ENCODE measurements around the gene DNM3.

Gene DNM3

DNA sequence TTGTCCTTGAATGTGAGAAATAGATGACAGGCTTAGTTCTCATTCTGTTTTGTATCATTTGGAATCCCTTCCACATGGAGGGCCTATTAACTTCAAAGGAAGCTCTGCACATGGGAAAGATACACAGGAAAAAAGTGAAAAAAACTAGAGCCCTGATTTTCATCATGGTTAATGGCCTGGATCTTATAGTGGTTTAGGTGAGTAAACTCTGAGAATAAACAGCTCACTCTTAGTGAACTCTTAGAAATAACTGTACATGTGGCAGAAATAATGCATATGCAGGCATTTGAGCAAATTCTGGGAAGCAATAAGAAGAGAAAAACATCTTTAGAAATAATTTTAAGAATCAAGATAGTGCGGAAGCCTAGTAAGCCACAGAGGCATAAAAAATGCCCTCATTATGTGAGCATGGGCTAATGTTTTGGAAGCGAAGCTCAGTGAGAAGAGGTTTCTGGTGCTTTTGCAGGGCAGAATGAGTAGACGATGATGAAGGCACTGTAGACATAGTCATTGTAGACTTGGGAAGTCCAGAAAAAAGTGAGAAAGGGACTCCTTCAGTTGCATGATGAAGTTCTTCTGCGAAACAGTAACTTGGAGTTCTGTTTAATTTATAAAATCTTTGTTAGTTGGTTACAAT is 279.9 kb downstream of the DNM3 start:
- Histone ChIP-seq H3K9me3 (ENCODE audit: control extremely low read depth in 1 of 5, control insufficient read depth in 4 of 5, insufficient read depth in 2 of 5, low read depth in 1 of 5, low read length in 4 of 5) (no peaks in the 10 kb centered on the region), H3K36me3 (ENCODE audit: control insufficient read depth in 4 of 4, insufficient read depth in 4 of 4, low read length in 3 of 4) (no peaks in the 10 kb centered on the region), H3K27ac (ENCODE audit: insufficient read depth in 1 of 2, low read depth in 1 of 2, low read length in 2 of 2, poor library complexity in 1 of 2, severe bottlenecking in 2 of 2) (no peak overlapping the region), H3K4me1 (ENCODE audit: control extremely low read depth in 1 of 4, control insufficient read depth in 4 of 4, insufficient read depth in 4 of 4, low read length in 3 of 4) (no peaks in the 10 kb centered on the region), H3K27me3 (replicated peaks in 2 of 5; ENCODE audit: control insufficient read depth in 4 of 5, insufficient read depth in 5 of 5, low read length in 4 of 5) (no peaks in the 10 kb centered on the region), H3K4me3 (ENCODE audit: control insufficient read depth in 1 of 7, extremely low read depth in 1 of 7, insufficient read depth in 4 of 7, low read depth in 2 of 7, low read length in 6 of 7) (no peak overlapping the region)
- WGBS (ENCODE audit: insufficient coverage): 100% methylated on average over 4 of the region's 4 CpGs
- POLR2A ChIA-PET: no interaction called here
- no peak for DNase-seq
- CTCF ChIA-PET: interaction anchor here (1.2 to 1.3 kb wide), 2 partner anchors 10 to 11 kb away, joined by 3 read pairs; no protein-coding TSS in a partner anchor

DNA sequence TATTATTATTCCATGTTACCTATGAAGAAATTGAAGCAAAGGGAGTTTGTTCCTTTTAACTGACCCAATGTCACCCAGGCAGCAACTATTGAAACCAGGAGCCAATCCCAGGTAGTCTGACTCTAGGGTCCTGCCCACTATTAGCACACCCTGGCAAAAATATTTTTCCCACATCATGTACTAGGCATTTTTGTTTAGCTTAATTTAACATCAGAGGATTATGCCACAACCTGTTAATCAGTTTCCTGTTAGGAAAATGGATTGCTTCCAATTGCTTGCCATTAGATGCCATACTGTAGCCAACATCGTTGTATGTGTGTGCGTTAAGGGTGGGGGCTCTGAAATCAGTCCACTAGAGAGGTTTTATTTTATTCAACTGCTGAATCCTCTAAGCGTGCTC is 281.1 kb downstream of the DNM3 start:
- no peaks in the 10 kb centered on the region for H3K36me3 ChIP-seq (ENCODE audit: control insufficient read depth in 4 of 4, insufficient read depth in 4 of 4, low read length in 3 of 4)
- no peaks in the 10 kb centered on the region for H3K4me1 ChIP-seq (ENCODE audit: control extremely low read depth in 1 of 4, control insufficient read depth in 4 of 4, insufficient read depth in 4 of 4, low read length in 3 of 4)
- no peak for DNase-seq
- 100% methylated on average over 1 of the region's 3 CpGs for WGBS (ENCODE audit: insufficient coverage)
- no peak overlapping the region for H3K4me3 ChIP-seq (ENCODE audit: control insufficient read depth in 1 of 7, extremely low read depth in 1 of 7, insufficient read depth in 4 of 7, low read depth in 2 of 7, low read length in 6 of 7)
- ChIA-PET POLR2A (no interaction called here), CTCF (interaction anchor here (0.8 kb wide), 1 partner anchor 10 kb away, joined by 3 read pairs; no protein-coding TSS in a partner anchor)
- no peaks in the 10 kb centered on the region for H3K27me3 ChIP-seq (replicated peaks in 2 of 5; ENCODE audit: control insufficient read depth in 4 of 5, insufficient read depth in 5 of 5, low read length in 4 of 5)
- no peaks in the 10 kb centered on the region for H3K9me3 ChIP-seq (ENCODE audit: control extremely low read depth in 1 of 5, control insufficient read depth in 4 of 5, insufficient read depth in 2 of 5, low read depth in 1 of 5, low read length in 4 of 5)
- no peak overlapping the region for H3K27ac ChIP-seq (ENCODE audit: insufficient read depth in 1 of 2, low read depth in 1 of 2, low read length in 2 of 2, poor library complexity in 1 of 2, severe bottlenecking in 2 of 2)

DNA sequence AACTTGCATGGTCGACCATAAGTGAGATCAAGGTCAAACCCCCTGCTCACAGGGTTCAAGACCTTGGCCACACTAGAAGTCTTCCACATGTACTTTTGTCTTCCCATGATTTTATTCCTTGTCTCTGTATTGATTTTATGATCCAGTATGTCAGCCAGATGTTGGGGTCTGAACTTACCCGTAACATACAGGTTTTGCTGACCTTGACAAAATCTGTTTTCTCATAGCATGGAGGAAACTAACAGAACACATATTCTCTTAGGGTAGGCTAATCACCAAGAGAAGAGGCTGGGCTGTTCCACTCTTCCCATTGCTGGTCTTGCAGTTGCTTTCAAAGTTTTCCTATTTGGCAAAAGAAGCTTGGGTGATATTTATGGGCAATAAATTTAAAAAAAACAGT is 284.0 kb downstream of the DNM3 start:
- no peaks in the 10 kb centered on the region for H3K27me3 ChIP-seq (replicated peaks in 2 of 5; ENCODE audit: control insufficient read depth in 4 of 5, insufficient read depth in 5 of 5, low read length in 4 of 5)
- CTCF ChIA-PET: interaction anchor here (0.8 to 2.2 kb wide), 3 partner anchors 14 to 55 kb away, joined by 3 to 6 read pairs (median 6); no protein-coding TSS in a partner anchor
- H3K4me3 ChIP-seq (ENCODE audit: control insufficient read depth in 1 of 7, extremely low read depth in 1 of 7, insufficient read depth in 4 of 7, low read depth in 2 of 7, low read length in 6 of 7): no peak overlapping the region
- no peak overlapping the region for H3K27ac ChIP-seq (ENCODE audit: insufficient read depth in 1 of 2, low read depth in 1 of 2, low read length in 2 of 2, poor library complexity in 1 of 2, severe bottlenecking in 2 of 2)
- H3K36me3 ChIP-seq (ENCODE audit: control insufficient read depth in 4 of 4, insufficient read depth in 4 of 4, low read length in 3 of 4): no peaks in the 10 kb centered on the region
- POLR2A ChIA-PET: no interaction called here
- H3K4me1 ChIP-seq (ENCODE audit: control extremely low read depth in 1 of 4, control insufficient read depth in 4 of 4, insufficient read depth in 4 of 4, low read length in 3 of 4): no peaks in the 10 kb centered on the region
- no peak for DNase-seq
- 100% methylated on average over 2 of the region's 2 CpGs for WGBS (ENCODE audit: insufficient coverage)
- H3K9me3 ChIP-seq (ENCODE audit: control extremely low read depth in 1 of 5, control insufficient read depth in 4 of 5, insufficient read depth in 2 of 5, low read depth in 1 of 5, low read length in 4 of 5): no peaks in the 10 kb centered on the region

DNA sequence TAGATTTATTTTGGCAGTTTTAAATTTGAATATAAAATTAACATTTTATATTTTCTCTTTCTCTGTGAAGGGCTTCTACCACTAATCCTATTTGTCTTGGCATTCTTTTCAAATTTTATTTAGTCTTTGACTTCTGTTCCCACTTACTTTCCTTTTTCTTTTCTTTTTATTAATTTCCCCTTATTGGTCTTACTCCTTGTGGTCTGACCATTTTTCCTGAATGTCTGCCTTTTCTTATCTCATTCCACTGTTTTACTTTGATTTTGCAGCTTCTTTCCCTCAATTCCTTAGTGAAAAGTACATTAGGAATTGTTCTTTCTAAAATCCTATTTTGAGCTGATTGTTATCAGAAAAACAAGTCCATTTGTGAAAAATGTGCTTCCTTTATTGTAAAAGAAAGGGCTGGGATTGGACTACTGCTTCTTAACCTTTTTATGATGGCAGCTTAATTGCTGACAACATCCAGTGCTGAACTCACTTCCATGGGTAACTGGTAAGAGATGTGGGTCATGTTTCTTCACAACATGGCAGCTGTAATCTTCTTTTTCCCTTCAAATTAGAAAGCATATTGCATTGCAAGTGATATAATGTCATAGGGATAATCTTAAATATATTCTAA is 284.6 kb downstream of the DNM3 start:
- no peak overlapping the region for H3K4me3 ChIP-seq (ENCODE audit: control insufficient read depth in 1 of 7, extremely low read depth in 1 of 7, insufficient read depth in 4 of 7, low read depth in 2 of 7, low read length in 6 of 7)
- H3K9me3 ChIP-seq (ENCODE audit: control extremely low read depth in 1 of 5, control insufficient read depth in 4 of 5, insufficient read depth in 2 of 5, low read depth in 1 of 5, low read length in 4 of 5): no peaks in the 10 kb centered on the region
- no peaks in the 10 kb centered on the region for H3K4me1 ChIP-seq (ENCODE audit: control extremely low read depth in 1 of 4, control insufficient read depth in 4 of 4, insufficient read depth in 4 of 4, low read length in 3 of 4)
- H3K27ac ChIP-seq (ENCODE audit: insufficient read depth in 1 of 2, low read depth in 1 of 2, low read length in 2 of 2, poor library complexity in 1 of 2, severe bottlenecking in 2 of 2): no peak overlapping the region
- DNase-seq: no peak
- CTCF ChIA-PET: interaction anchor here (0.6 to 2.2 kb wide), 3 partner anchors 14 to 190 kb away, joined by 4 to 6 read pairs (median 6); no protein-coding TSS in a partner anchor
- POLR2A ChIA-PET: no interaction called here
- H3K36me3 ChIP-seq (ENCODE audit: control insufficient read depth in 4 of 4, insufficient read depth in 4 of 4, low read length in 3 of 4): no peaks in the 10 kb centered on the region
- no peaks in the 10 kb centered on the region for H3K27me3 ChIP-seq (replicated peaks in 2 of 5; ENCODE audit: control insufficient read depth in 4 of 5, insufficient read depth in 5 of 5, low read length in 4 of 5)

DNA sequence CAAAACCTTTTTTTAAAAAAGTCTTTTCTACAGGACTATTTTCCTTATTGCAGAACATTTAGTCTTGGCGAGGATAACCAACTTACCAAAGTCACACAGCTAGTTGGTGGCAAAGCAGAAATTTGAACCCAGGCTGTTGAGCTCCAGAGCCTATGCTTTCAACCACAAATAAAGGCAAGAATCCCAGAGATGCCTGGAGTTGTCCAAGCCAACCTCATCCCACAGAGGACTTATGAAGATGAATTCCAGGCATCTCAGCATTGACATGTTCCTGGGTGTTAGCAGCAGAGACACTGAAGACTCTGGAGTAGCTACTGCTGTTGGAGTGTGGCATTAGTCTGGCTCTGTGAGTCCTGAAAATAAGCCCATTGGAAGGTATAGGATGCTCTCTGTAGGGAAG is 291.5 kb downstream of the DNM3 start:
- ChIA-PET POLR2A (interaction anchor here (0.7 kb wide), 1 partner anchor 9 kb away, joined by 3 read pairs; no protein-coding TSS in a partner anchor), CTCF (interaction anchor here (0.9 to 1.5 kb wide), 6 partner anchors 11 to 267 kb away, joined by 3 to 5 read pairs (median 3); no protein-coding TSS in a partner anchor)
- WGBS (ENCODE audit: insufficient coverage): 100% methylated on average over 1 of the region's 1 CpG
- H3K9me3 ChIP-seq (ENCODE audit: control extremely low read depth in 1 of 5, control insufficient read depth in 4 of 5, insufficient read depth in 2 of 5, low read depth in 1 of 5, low read length in 4 of 5): no peaks in the 10 kb centered on the region
- H3K36me3 ChIP-seq (ENCODE audit: control insufficient read depth in 4 of 4, insufficient read depth in 4 of 4, low read length in 3 of 4): no peaks in the 10 kb centered on the region
- H3K27ac ChIP-seq (ENCODE audit: insufficient read depth in 1 of 2, low read depth in 1 of 2, low read length in 2 of 2, poor library complexity in 1 of 2, severe bottlenecking in 2 of 2): no peak overlapping the region
- no peaks in the 10 kb centered on the region for H3K27me3 ChIP-seq (replicated peaks in 2 of 5; ENCODE audit: control insufficient read depth in 4 of 5, insufficient read depth in 5 of 5, low read length in 4 of 5)
- no peak for DNase-seq
- no peaks in the 10 kb centered on the region for H3K4me1 ChIP-seq (ENCODE audit: control extremely low read depth in 1 of 4, control insufficient read depth in 4 of 4, insufficient read depth in 4 of 4, low read length in 3 of 4)
- no peak overlapping the region for H3K4me3 ChIP-seq (ENCODE audit: control insufficient read depth in 1 of 7, extremely low read depth in 1 of 7, insufficient read depth in 4 of 7, low read depth in 2 of 7, low read length in 6 of 7)

DNA sequence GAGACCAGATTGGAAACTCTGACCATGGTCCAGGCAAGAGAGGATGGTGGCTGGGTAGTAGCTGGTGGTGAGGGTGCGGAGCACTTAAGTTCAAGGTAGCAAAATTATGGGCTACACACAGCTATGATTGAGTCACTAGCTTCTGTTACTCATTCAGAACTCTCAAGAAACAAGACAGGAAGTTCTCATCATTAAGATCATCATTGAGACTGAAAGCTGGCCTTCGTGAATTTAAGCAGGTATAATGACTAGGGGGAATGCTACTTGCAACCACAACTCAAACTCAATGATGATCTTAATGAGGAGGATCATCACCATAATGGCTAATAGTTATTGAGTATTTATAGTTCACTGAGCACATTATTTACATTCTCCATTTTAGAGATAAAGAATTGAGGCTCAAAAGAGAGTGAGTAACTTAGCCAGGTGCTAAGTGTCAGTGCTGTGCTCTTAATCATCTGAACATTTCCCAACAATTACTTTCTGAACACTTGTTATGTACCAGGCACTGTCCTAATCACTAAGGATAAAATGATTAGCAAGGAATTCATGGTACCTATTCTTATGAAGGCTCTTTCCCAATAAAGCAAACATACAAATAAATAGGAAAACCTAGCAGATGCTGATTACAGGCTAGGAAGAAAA is 292.9 kb downstream of the DNM3 start:
- no peak overlapping the region for H3K27ac ChIP-seq (ENCODE audit: insufficient read depth in 1 of 2, low read depth in 1 of 2, low read length in 2 of 2, poor library complexity in 1 of 2, severe bottlenecking in 2 of 2)
- no peaks in the 10 kb centered on the region for H3K9me3 ChIP-seq (ENCODE audit: control extremely low read depth in 1 of 5, control insufficient read depth in 4 of 5, insufficient read depth in 2 of 5, low read depth in 1 of 5, low read length in 4 of 5)
- 100% methylated on average over 1 of the region's 2 CpGs for WGBS (ENCODE audit: insufficient coverage)
- no peak for DNase-seq
- ChIA-PET POLR2A (no interaction called here), CTCF (interaction anchor here (1.4 kb wide), 3 partner anchors 14 to 23 kb away, joined by 3 to 5 read pairs (median 4); no protein-coding TSS in a partner anchor)
- H3K4me1 ChIP-seq (ENCODE audit: control extremely low read depth in 1 of 4, control insufficient read depth in 4 of 4, insufficient read depth in 4 of 4, low read length in 3 of 4): no peaks in the 10 kb centered on the region
- H3K36me3 ChIP-seq (ENCODE audit: control insufficient read depth in 4 of 4, insufficient read depth in 4 of 4, low read length in 3 of 4): no peaks in the 10 kb centered on the region
- H3K27me3 ChIP-seq (replicated peaks in 2 of 5; ENCODE audit: control insufficient read depth in 4 of 5, insufficient read depth in 5 of 5, low read length in 4 of 5): no peaks in the 10 kb centered on the region
- no peak overlapping the region for H3K4me3 ChIP-seq (ENCODE audit: control insufficient read depth in 1 of 7, extremely low read depth in 1 of 7, insufficient read depth in 4 of 7, low read depth in 2 of 7, low read length in 6 of 7)

DNA sequence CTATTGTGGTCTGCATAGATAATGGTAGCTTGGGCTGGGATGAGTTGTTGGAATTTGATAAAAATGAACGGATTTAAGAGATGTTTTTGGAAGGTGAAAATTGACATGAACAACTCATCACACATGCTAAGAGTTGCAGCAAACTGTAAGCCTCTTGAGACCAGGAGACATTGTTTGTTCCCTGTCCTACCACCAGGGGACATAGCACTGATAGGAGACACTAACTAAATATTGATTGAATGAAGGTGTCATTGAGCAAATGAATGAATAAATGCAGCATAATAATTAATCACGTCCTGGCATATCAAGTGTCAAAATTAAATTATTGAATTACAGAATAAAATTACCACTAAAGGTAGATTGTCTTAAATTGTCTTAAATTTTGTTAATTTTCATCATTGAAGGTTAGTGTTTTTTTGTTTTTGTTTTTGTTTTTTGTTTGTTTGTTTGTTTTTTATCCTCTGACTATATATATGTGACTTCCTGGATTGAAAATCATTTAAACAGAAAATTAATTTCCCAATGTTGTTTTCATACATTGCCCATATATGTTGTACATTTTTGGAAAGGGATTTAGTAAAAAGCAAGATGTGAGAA is 293.9 kb downstream of the DNM3 start:
- H3K4me3 ChIP-seq (ENCODE audit: control insufficient read depth in 1 of 7, extremely low read depth in 1 of 7, insufficient read depth in 4 of 7, low read depth in 2 of 7, low read length in 6 of 7): no peak overlapping the region
- no CpG with 5 or more reads among the region's 2 CpGs for WGBS (ENCODE audit: insufficient coverage)
- no peaks in the 10 kb centered on the region for H3K27me3 ChIP-seq (replicated peaks in 2 of 5; ENCODE audit: control insufficient read depth in 4 of 5, insufficient read depth in 5 of 5, low read length in 4 of 5)
- H3K9me3 ChIP-seq (ENCODE audit: control extremely low read depth in 1 of 5, control insufficient read depth in 4 of 5, insufficient read depth in 2 of 5, low read depth in 1 of 5, low read length in 4 of 5): no peaks in the 10 kb centered on the region
- peak; percentile 16 to 34 (median 29) for DNase-seq
- no peaks in the 10 kb centered on the region for H3K36me3 ChIP-seq (ENCODE audit: control insufficient read depth in 4 of 4, insufficient read depth in 4 of 4, low read length in 3 of 4)
- H3K27ac ChIP-seq (ENCODE audit: insufficient read depth in 1 of 2, low read depth in 1 of 2, low read length in 2 of 2, poor library complexity in 1 of 2, severe bottlenecking in 2 of 2): no peak overlapping the region
- ChIA-PET CTCF (no interaction called here), POLR2A (no interaction called here)
- H3K4me1 ChIP-seq (ENCODE audit: control extremely low read depth in 1 of 4, control insufficient read depth in 4 of 4, insufficient read depth in 4 of 4, low read length in 3 of 4): no peaks in the 10 kb centered on the region

Data from common myeloid progenitor, CD34-positive (primary cell).